Heart left ventricle (tissue), 16 donors: ENCODE measurements around the gene SNX8. TPM values are rescaled to one million over a fixed set of nuclear protein-coding genes. Genes with fewer than 3 reads are reported as not detected.

Experiments used
- ATAC-seq, 4 donors: fragments of 200-7000 bp; cut with Tn5 transposase; one replicate each; pipeline ENCODE4 v1.9.1; 2020 to 2022; ENCODE audit warnings: moderate library complexity in 4 of 4, mild to moderate bottlenecking in 3 of 4, moderate number of reproducible peaks in 1 of 4
- DNase-seq, 5 donors: peaks; one replicate each; pipeline ENCODE4 v3.0.0-alpha.2; 2020
- H3K27ac ChIP-seq, 12 donors: fragments of 200-600 bp; sonication (generic) in 4 of 12; one replicate each; pipeline versions ENCODE4 v1.5.0 to v1.8.0; 2016 to 2022; ENCODE audit warnings: mild to moderate bottlenecking in 2 of 12
- H3K27me3 ChIP-seq, 9 donors: fragments of 200-600 bp; sonication (generic) in 2 of 9; one replicate each; pipeline versions ENCODE4 v1.5.1 to v1.8.0; 2016 to 2022; ENCODE audit warnings: mild to moderate bottlenecking in 3 of 9
- H3K36me3 ChIP-seq, 9 donors: fragments of 200-600 bp; sonication (generic) in 2 of 9; one replicate each; pipeline versions ENCODE4 v1.5.0 to v1.8.0; 2018 to 2022; ENCODE audit warnings: mild to moderate bottlenecking in 2 of 9
- H3K4me1 ChIP-seq, 12 donors: fragments of 200-600 bp; sonication (generic) in 4 of 12; one replicate each; pipeline versions ENCODE4 v1.5.0 to v1.8.0; 2016 to 2022; ENCODE audit warnings: mild to moderate bottlenecking in 3 of 12
- H3K4me3 ChIP-seq, 12 donors: fragments of 200-600 bp; sonication (generic) in 4 of 12; one replicate each; pipeline versions ENCODE4 v1.5.0 to v1.8.0; 2017 to 2022; ENCODE audit warnings: mild to moderate bottlenecking in 9 of 12, moderate library complexity in 4 of 12
- H3K9me3 ChIP-seq, 12 donors: fragments of 200-600 bp; sonication (generic) in 4 of 12; one replicate each; pipeline versions ENCODE4 v1.5.0 to v1.8.0; 2016 to 2022; ENCODE audit warnings: mild to moderate bottlenecking in 1 of 12
- CTCF ChIP-seq, 12 donors: fragments of 200-600 bp; sonication (generic) in 4 of 12; IDR thresholded peaks; one replicate each; pipeline versions ENCODE4 v1.5.0 to v1.8.0; 2018 to 2022; ENCODE audit warnings: antibody characterized with exemption in 12 of 12, mild to moderate bottlenecking in 5 of 12
- POLR2A ChIP-seq, 2 donors: fragments of 450-650 bp; IDR thresholded peaks; one replicate each; pipeline ENCODE4 v1.6.1; 2017; ENCODE audit warnings: antibody characterized with exemption in 2 of 2, mild to moderate bottlenecking in 2 of 2, moderate library complexity in 2 of 2
- WGBS, 4 donors: extraction: QIAGEN DNeasy Blood & Tissue Kit in 2 of 4; methylation state at CpG; one replicate each; pipeline versions ENCODE4 v1.1.5 to v1.1.7; 2013 to 2018; 5-methylcytosine and 5-hydroxymethylcytosine counted together
- intact Hi-C, 10 donors: fragments of 100-400 bp; cut with DNase I; formaldehyde crosslinking; loops; one replicate each; pipeline versions ENCODE4 v1.11.1 to v1.14.2; 2022
- polyA plus RNA-seq, 2 donors: library from polyadenylated mRNA; stranded (reverse); fragments of 200-250 nt; gene quantifications; one replicate each; pipeline ENCODE4 v1.2.3, GENCODE V29; 2013
- total RNA-seq, 9 donors: library from RNA; depleted of rRNA in 2 of 9; stranded (reverse); fragments of >200 nt in 2 of 9; fragmentation: NEBNext Ultra II Directional in 3 of 9; extraction: Animal tissue kit (Norgen Biotek cat#: 25700) in 3 of 9; gene quantifications; one replicate each; pipeline versions ENCODE4 v1.1.0 to v1.2.4, GENCODE V29; 2016 to 2023
- donor health status: ischemic (EF 13 %, LVEDD 7.1; RV severe dilation, severe dysfunction).
- donor health status: healthy with polysubstance abuse.
- donor health status: DM: no; HTN: yes; CAD: no.
- donor health status: DM: no; HTN: no; CAD: no.
- donor health status: ischemic (EF 25% LVEDD 6.9; RV normal size, moderate dysfunction).
- donor health status: ischemic (EF 25% LVEDD 5.7; RV mildly dilated, moderate dysfunction).
- donor health status: healthy.
- donor health status: DM: yes; HTN: yes; CAD: no.
- donor health status: ischemic (EF 35%, LVEDD 5.7; RV mildly dilated, moderate dysfunction).
- donor health status: nonischemic (EF 11% LVEDD 7.7; RV severe dilation, severe dysfunction).
- donor health status: DM: yes; HTN: yes; CAD: no.
- donor health status: PGD.
- donor health status: ischemic (EF 29% LVEDD 5.4; RV normal size, mild dysfunction).
- donor health status: nonischemic (EF 23%, LVEDD 6.1; RV moderate dilation, normal function).

SNX8 gene
- total and polyA plus RNA-seq, 11 donors, result 5.4 to 44.6 (median 19.4) TPM

- H3K9me3 ChIP-seq, result no peaks in the 10 kb centered on the region
- H3K4me3 ChIP-seq, result no peak overlapping the region
- H3K27me3 ChIP-seq, result no peaks in the 10 kb centered on the region
- H3K27ac ChIP-seq, result no peak overlapping the region
- H3K4me1 ChIP-seq, result no peaks in the 10 kb centered on the region
- intact Hi-C loops, result no loop called here
- DNase-seq, result peak in 1 of 5 donors; percentile 2
- peaks cover 0 to 66% (median 20%) of the 10 kb centered on the region in 9 donors for H3K36me3 ChIP-seq
- TF ChIP-seq POLR2A (IDR thresholded peaks at IDR 0.05) (no peak), CTCF (IDR thresholded peaks at IDR 0.05) (no peak)
- no peak for ATAC-seq
- 93 to 96% (median 94%) methylated on average over 27 to 33 of the region's 33 CpGs for WGBS, 4 donors
Measured at GRCh38 chr7:2255145-2256139, 58.8 kb downstream of the SNX8 start.

GRCh38 chr7:2254429-2255144 is 59.7 kb downstream of the SNX8 start:
- Histone ChIP-seq H3K4me3 (no peak overlapping the region), H3K36me3 (peaks cover 0 to 61% (median 20%) of the 10 kb centered on the region in 9 donors), H3K27ac (no peak overlapping the region), H3K27me3 (no peaks in the 10 kb centered on the region), H3K4me1 (peaks cover 0 to 5% (median 0%) of the 10 kb centered on the region in 12 donors), H3K9me3 (no peaks in the 10 kb centered on the region)
- 93 to 96% (median 94%) methylated on average over 24 to 31 of the region's 31 CpGs for WGBS, 4 donors
- no peak for DNase-seq
- intact Hi-C loops, result loop anchor here in 1 of 10 donors (5.0 kb wide), 1 partner anchor 93 kb away; no protein-coding TSS in a partner anchor
- TF ChIP-seq CTCF (IDR thresholded peaks at IDR 0.05) (no peak), POLR2A (IDR thresholded peaks at IDR 0.05) (no peak)
- ATAC-seq, result no peak

GRCh38 chr7:2253525-2254244 is 60.6 kb downstream of the SNX8 start:
- no peak for DNase-seq
- WGBS, 4 donors, result 89 to 95% (median 94%) methylated on average over 18 to 32 of the region's 32 CpGs

More at GRCh38 chr7:2253525-2254244, 60.6 kb downstream of the SNX8 start:
- H3K4me1 ChIP-seq, result peaks cover 0 to 14% (median 3%) of the 10 kb centered on the region in 12 donors
- no peak overlapping the region for H3K27ac ChIP-seq
- H3K4me3 ChIP-seq, result no peak overlapping the region
- intact Hi-C loops, result loop anchor here in 1 of 10 donors (5.0 kb wide), 1 partner anchor 94 kb away; no protein-coding TSS in a partner anchor
- no peaks in the 10 kb centered on the region for H3K27me3 ChIP-seq
- H3K36me3 ChIP-seq, result peaks cover 0 to 52% (median 20%) of the 10 kb centered on the region in 9 donors
- no peak for TF ChIP-seq POLR2A (IDR thresholded peaks at IDR 0.05)
- TF ChIP-seq CTCF (IDR thresholded peaks at IDR 0.05), result no peak
- H3K9me3 ChIP-seq, result no peaks in the 10 kb centered on the region
- no peak for ATAC-seq
